Raji (cell line): ENCODE results near the gene GET4.

Source experiments
- POLR2A ChIP-seq: IDR thresholded peaks from 2 replicates; pipeline ENCODE4 v1.6.1; 2011; ENCODE audit warnings: low read depth, low read length, control low read depth; ENCODE audit not compliant: insufficient read depth

The GET4 gene

DNA sequence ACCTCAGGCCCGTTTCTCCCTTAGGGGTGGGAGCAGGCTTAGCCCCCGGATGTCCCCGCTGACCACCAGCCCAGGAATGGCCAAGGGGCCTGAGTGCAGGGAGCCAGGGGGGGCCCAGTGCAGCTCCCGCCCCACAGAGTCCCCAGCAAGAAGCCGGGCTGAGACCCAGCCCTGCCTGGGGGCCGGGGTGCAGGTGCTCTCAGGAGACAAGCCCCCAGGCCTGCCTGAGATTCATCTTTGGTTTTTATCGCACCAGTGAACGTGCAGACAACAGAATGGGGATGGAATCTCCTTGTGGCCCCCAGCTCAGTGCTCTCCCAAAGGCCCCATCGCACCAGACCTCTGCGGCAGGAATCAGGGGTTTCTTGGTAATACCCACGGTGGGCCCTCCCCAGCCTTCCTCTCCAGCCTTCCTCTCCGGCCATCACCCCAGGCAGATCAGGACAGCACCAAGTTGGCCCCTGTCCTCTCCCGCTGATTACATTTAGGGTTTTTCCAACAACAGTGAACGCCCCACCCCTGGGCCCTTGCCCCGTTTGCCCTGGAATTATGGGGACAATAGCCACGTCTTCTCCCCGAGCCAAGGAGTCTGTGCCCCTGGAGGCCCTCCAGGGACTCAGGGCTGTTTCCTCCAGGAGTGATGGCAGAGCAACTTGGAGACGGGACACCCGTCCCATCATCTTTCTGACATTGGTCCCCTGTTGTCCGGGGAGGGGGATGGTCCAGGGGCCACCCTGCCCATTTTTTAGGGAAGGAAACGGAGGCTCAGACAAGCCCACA, 55.7 kb downstream of the GET4 start:
- no peak for TF ChIP-seq POLR2A

DNA sequence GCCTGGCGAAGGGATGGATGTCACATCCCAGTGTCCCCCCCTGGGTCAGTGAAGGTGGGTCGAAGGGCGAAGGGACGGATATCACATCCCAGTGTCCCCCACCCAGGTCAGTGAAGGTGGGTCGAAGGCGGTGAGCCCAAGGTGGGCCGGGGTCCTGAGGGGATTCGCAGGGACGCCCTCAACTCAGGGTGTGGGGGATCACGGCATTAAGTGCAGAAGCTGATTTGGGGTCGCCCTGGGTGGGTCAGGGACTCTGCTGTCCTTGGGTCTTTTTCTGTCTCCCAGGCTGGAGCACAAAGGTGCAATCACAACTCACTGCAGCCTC, 56.3 kb downstream of the GET4 start:
- TF ChIP-seq POLR2A: no peak

DNA sequence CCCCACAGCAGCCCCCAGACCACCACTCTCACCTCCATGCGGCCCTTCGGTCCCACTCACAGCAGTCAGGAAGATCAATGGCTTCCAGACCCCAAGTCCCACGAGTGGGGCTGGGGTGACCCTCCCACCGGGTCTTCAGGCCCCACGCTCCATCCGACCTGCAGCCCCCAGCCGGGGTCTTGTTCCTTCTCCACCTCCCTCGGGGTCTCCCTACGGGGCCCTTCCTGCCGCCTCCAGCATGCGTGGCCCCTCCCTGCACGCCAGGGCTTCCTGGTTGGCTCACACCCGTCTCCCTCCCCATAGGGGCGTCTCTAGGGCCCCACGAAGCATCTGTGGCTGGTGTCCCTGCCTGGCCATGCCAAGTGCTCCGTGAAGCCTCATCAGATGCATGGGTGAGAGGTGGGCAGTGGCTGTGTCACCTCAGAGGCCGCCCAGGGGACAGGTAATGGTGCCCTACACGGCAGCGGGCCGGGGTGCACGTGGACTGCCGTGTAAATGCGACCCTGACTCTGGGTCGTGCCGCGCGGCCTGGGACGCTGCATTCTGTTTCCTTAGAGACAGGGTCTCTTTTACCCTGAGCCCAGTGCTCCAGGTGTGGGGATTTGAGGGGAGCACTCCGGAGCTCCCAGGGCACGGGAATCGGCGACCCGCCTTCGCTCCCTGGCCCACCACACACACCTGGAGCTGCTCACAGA, 58.3 kb downstream of the GET4 start:
- TF ChIP-seq POLR2A: no peak

DNA sequence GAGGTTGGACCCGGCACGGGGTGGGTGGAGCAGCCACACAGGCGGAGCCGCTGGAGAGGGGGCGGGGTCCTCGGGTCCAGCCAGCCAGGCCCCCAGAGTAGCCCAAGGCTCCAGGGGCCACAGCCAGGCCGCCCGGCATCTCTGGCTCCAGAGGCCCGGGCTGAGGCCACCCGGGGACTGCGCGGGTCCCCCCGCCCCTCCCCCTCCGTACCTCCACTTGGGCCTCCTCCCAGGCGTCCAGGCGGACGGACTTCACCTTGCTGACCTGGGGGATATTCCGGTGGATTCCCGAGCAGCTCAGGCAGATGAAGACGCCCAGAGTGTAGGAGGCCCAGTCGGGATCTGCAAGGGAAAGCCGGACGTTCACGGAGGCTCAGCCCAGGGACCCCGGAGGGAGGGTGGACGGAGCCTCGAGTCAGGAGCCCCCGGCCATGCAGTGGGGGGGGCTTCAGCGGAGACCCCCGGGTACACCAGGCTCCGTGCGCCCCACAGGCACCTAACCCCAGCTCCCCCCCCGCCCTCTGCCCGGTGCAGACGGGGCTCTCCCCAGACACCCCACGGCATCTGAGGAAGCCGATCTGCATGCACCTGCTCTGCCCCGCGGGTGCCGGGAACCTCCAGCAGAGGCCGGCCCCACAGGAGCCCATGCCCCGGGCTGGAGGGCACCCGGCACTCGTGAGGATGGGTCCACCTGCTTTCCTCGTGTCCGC, 59.0 kb downstream of the GET4 start:
- TF ChIP-seq POLR2A: no peak

DNA sequence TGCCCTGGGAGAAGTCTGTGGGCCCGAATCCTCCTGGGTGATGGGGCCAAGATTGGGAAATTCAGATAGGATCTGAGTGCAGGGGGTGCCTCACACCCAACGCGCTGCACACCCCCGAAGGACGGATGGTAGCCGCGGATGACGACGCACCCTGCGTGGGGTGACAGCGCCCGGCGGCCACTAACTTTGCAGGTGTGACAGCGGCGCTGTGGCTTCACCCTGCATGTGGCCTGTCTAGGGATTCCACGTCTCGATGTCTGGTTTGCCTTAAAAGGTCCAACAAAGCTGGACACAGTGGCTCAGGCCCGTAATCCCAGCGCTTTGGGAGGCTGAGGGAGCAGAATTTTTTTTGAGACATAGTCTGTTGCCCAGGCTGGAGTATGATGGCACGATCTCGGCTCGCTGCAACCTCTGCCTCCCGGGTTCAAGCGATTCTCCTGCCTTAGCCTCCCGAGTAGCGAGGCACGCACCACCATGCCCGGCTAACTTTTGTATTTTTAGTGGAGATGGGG, 59.6 kb downstream of the GET4 start:
- no peak for TF ChIP-seq POLR2A

DNA sequence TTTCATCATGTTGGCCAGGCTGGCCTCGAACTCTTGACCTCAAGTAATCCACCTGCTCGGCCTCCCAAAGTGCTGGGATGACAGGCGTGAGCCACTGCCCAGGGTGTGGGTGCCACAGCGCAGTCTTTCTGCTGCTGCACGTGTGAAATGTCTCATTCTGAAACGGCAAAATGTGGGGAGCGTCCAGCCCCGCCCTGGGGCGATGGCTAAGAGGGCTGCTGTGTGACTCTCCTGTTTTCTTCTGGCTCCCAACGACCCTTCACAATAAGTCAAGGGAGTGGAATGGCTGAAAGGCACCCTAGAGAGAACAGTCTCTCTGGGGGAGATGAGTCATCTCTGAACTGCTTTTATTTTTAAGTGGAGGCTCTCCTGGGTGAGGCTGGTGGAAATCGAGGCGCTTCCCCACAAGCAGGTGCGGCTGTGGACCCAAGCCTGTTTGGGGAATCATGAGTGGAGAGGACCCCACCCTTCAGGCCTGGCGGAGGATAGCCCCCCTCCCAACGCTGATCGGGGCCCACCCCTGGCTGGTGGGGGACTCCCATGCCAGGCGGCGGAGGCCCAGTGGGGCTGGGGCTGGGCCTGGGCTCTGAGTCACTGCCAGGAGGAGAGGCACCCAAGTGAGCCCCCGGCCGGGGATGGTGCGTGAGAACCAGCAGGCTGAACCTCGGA, 60.2 kb downstream of the GET4 start:
- TF ChIP-seq POLR2A: no peak

DNA sequence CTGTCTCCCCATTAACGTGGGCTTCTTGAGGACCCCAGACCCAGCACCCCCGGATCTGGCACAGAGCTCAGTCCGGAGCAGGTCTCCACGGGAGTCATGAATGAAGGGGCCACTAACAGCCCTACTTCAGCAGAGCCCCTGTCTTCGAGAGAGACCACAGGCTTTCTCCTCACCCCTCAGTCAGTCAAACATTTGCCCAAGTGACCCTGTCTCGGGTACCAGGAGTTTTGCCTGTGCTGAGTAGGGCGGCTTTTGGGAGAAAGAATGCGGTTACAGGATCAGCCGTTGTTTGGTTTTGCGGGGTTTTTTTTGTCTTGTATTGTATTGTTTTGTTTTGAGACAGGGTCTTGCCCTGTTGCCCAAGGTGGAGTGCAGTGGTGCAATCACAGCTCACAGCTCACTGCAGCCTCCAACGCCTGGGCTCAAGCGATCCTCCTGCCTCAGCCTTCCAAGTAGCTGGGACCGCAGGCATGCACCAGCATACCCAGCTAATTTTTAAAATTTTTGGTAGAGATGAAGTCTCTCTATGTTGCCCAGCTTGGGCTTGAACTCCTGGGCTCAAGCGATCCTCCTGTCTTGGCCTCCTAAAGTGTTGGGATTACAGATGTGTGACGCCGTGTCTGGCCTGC, 61.6 kb downstream of the GET4 start:
- TF ChIP-seq POLR2A: no peak

DNA sequence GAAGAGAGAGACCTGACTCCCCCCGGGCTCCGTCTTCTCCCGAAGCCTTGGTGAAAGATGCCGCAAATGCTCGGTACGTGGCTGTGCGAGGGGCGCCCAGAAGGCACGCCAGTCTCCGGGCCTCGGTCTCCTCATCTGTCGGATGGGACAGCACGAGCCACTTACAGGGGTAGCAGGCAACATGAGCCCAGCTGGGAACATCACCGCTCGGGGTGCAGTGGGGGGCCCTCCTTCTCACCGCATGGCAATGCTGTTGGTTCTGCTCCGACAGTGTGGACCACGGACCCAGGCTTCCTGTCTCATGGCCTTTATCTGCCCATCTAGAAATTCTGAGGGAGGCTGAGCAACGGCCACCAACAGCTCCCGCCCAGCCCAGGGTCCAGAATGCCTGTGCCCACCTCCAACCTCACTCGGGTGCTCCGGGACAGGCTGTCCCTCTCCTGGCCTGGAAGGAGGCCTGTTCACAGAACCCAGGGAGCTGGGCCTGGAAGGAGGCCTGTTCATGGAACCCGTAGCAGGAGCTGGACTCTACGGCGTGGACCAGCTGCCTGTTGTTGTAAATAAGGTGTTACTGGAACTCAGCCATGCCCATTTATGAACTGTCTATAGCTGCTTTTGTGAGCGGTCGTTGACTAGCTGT, 62.3 kb downstream of the GET4 start:
- TF ChIP-seq POLR2A: no peak

DNA sequence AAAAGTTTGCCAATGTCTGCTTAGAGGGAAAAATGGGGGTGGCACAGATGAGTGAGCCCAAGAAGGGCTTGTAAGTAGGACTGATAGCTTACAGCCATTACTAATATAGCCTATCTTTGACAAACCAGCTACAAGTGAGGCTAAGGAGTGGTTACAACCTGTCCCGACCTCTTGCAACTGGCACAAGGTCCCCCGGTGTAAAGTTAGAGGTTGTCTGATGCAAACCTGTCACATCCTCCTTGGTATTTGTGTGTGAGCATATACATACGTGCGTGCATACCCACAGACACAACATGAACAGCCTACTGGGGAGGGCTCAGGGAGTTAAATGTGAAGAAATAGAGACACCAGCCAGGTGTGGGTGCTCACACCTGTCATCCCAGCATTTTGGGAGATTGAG, 63.5 kb downstream of the GET4 start:
- no peak for TF ChIP-seq POLR2A

DNA sequence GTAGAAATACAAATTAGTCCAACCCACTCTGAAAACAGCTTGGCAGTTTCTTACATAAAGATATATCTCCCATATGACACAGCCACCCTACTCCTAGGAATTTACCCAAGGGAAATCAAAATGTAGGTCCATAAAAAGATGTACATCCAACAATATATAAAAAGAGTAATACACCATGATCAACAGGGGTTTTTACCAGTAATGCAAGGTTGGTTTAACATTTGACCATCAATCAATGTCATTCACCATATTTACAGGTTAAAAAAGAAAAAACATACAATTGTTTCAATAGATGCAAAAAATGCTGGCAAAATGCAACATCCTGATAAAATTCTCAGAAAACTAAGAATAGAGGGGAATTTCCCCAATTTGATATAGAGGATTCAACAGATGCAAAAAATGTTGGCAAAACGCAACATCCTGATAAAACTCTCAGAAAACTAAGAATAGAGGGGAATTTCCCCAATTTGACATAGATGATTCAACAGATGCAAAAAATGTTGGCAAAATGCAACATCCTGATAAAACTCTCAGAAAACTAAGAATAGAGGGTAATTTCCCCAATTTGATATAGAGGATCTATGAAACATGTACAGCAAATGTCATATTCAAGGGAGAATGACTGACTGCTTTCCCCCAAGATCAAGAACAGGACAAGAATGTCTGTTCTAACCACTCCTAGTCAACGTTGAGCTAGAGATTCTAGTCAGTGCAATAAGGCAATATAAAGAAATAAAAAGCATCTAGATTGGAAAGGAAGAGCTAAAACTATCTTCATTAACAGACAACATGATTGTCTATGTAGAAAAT, 64.5 kb downstream of the GET4 start:
- TF ChIP-seq POLR2A: no peak

DNA sequence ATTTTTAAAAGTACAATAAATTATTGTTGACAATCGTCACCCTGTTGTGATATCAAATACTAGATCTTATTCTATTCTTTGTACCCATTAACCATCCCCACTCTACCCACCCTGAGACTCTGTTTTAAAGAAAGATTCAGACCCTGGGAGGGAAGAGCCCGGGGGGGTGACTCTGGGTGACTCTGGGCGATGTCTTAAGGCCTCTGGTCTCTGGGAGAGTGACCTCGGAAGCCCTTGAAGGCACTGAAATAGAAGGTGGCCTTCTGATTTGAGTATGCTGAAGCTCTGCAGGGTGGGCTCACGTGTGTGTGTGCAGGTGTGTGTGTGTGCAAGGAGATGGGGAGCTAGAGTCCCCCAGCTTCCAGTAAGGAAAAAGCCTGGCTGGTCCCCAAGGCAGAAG, 68.4 kb downstream of the GET4 start:
- no peak for TF ChIP-seq POLR2A

DNA sequence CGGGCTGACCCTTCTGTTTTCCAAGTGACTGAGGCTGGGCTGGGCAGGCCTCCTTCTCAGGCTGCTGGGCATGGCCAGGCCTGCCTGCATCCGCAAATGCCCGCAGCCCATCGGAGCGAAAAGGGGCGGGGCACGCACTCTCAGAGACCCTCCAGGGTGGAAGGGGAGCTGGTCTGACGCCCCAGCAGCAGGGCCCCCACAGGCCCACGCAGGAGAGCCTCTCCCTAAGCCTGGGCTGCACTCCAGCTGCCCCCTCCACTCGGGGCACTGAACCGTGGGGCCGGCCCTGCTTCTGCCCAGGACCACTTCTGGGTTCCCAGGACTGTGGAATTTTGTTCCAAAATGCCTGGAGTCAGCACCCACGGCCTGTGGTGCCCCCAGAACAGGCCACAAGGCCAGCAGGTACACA, 68.8 kb downstream of the GET4 start:
- no peak for TF ChIP-seq POLR2A

DNA sequence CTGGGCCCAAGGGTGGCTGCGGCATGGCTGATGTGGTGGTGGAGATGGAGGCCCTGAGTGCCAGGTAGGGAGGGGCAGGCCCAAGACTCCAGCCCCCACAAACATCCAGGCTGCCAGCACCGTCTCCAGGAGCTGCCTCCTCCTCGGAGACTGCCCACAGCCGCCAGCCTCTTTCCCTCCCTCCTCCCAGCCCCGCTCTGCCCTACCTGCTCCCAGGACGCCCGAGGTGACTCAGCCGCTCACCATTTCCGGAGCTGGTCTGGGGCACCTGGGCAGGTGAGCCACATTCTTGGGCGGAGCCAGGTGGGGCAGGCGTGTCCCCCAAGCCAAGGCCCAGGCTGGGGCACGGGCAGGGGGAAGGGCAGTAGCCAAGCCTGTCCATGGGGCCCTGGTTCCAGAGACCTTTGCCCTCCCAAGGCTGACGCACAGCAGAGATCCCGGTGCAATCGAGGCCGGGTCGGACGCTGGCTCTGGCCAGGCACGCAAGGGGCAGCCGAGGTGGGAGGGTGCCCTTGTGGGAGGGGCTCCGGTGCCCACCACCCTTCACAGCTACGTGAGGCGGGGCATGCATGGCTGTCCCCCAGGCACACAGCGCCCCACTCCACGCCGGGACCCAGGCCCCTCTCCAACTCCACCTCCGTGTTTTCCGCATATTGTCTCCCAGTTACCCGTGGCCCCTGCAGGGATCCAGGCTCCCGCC, 69.4 kb downstream of the GET4 start:
- TF ChIP-seq POLR2A: no peak
